HG03175 (cell line): ENCODE data around the gene SLC25A34.

ENCODE experiments used
- ATAC-seq: cut with Tn5 transposase; IDR thresholded peaks from one replicate; pipeline ENCODE4 v1.9.1; 2021; ENCODE audit warnings: mild to moderate bottlenecking, moderate library complexity; ENCODE audit not compliant: unreplicated experiment

SLC25A34 gene

GRCh38 chr1:15712168-15712567 is 23.9 kb upstream of the SLC25A34 start:
- ATAC-seq, result peak; percentile 50

GRCh38 chr1:15714406-15715136 is 21.5 kb upstream of the SLC25A34 start:
- no peak for ATAC-seq

GRCh38 chr1:15717418-15718125 is 18.5 kb upstream of the SLC25A34 start:
- ATAC-seq, result no peak

- no peak for ATAC-seq
These were observed 17.9 kb upstream of the SLC25A34 start for GRCh38 chr1:15718199-15718601.

GRCh38 chr1:15719381-15720120 is 16.5 kb upstream of the SLC25A34 start:
- no peak for ATAC-seq

- ATAC-seq, result no peak
These were observed 15.2 kb upstream of the SLC25A34 start for GRCh38 chr1:15720861-15721260.

GRCh38 chr1:15722411-15722810 is 13.6 kb upstream of the SLC25A34 start:
- ATAC-seq, result no peak

- no peak for ATAC-seq
These were observed 13.1 kb upstream of the SLC25A34 start for GRCh38 chr1:15722836-15723532.

- ATAC-seq, result no peak
These were observed 12.3 kb upstream of the SLC25A34 start for GRCh38 chr1:15723631-15724246.

GRCh38 chr1:15724949-15725880 is 10.8 kb upstream of the SLC25A34 start:
- no peak for ATAC-seq

GRCh38 chr1:15726508-15726907 is 9.6 kb upstream of the SLC25A34 start:
- no peak for ATAC-seq

GRCh38 chr1:15727021-15727420 is 9.0 kb upstream of the SLC25A34 start:
- no peak for ATAC-seq

- no peak for ATAC-seq
These were observed 8.6 kb upstream of the SLC25A34 start for GRCh38 chr1:15727424-15727823.

- no peak for ATAC-seq
These were observed 8.1 kb upstream of the SLC25A34 start for GRCh38 chr1:15727866-15728534.

- no peak for ATAC-seq
These were observed 7.0 kb upstream of the SLC25A34 start for GRCh38 chr1:15728937-15729657.

- ATAC-seq, result no peak
These were observed 5.6 kb upstream of the SLC25A34 start for GRCh38 chr1:15730423-15730822.

GRCh38 chr1:15730936-15731335 is 5.1 kb upstream of the SLC25A34 start:
- ATAC-seq, result no peak
